HEK293T (cell line): ENCODE data around the gene SPECC1L.

Source experiments
- ARNT ChIP-seq: fragments of 450-650 bp; IDR thresholded peaks from 2 replicates; pipeline ENCODE4 v1.6.1; 2017; ENCODE audit warnings: mild to moderate bottlenecking
- BHLHE40 ChIP-seq: fragments of 450-650 bp; IDR thresholded peaks from 2 replicates; pipeline ENCODE4 v1.6.1; 2016; ENCODE audit warnings: mild to moderate bottlenecking, moderate library complexity, borderline replicate concordance
- ELF4 ChIP-seq: fragments of 450-650 bp; IDR thresholded peaks from 2 replicates; pipeline ENCODE4 v1.6.1; 2017; ENCODE audit warnings: antibody characterized with exemption
- FOXA1 ChIP-seq: fragments of 450-650 bp; IDR thresholded peaks from 2 replicates; pipeline ENCODE4 v1.6.1; 2016; ENCODE audit warnings: mild to moderate bottlenecking
- FOXK2 ChIP-seq: fragments of 450-650 bp; IDR thresholded peaks from 2 replicates; pipeline ENCODE4 v1.6.1; 2016; ENCODE audit warnings: mild to moderate bottlenecking
- FOXM1 ChIP-seq: fragments of 450-650 bp; IDR thresholded peaks from 2 replicates; pipeline ENCODE4 v1.6.1; 2017; ENCODE audit warnings: mild to moderate bottlenecking, borderline replicate concordance
- L3MBTL2 ChIP-seq: fragments of 450-650 bp; conservative IDR thresholded peaks from 2 replicates; pipeline ENCODE4 v1.6.1; 2016; ENCODE audit warnings: mild to moderate bottlenecking
- LEF1 ChIP-seq: fragments of 450-650 bp; IDR thresholded peaks from 2 replicates; pipeline ENCODE4 v1.6.1; 2017; ENCODE audit warnings: mild to moderate bottlenecking, borderline replicate concordance
- NFRKB ChIP-seq: fragments of 450-650 bp; IDR thresholded peaks from 2 replicates; pipeline ENCODE4 v1.6.1; 2016; ENCODE audit warnings: mild to moderate bottlenecking, moderate library complexity
- SP1 ChIP-seq: fragments of 450-650 bp; IDR thresholded peaks from 2 replicates; pipeline ENCODE4 v1.6.1; 2017
- SUZ12 ChIP-seq: fragments of 450-650 bp; IDR thresholded peaks from 2 replicates; pipeline ENCODE4 v1.6.1; 2016; ENCODE audit warnings: mild to moderate bottlenecking
- TARDBP ChIP-seq: fragments of 450-650 bp; IDR thresholded peaks from 2 replicates; pipeline ENCODE4 v1.6.1; 2016
- ZNF384 ChIP-seq: fragments of 450-650 bp; IDR thresholded peaks from 2 replicates; pipeline ENCODE4 v1.6.1; 2016
- TF ChIP-seq, protein P1 (sequence below): fragments of 450-650 bp; IDR thresholded peaks from 2 replicates; pipeline ENCODE4 v1.6.1; 2016

- no peak for TF ChIP-seq FOXM1
- TF ChIP-seq ELF4: no peak
- TF ChIP-seq SUZ12: no peak
- TF ChIP-seq, protein P1, sequence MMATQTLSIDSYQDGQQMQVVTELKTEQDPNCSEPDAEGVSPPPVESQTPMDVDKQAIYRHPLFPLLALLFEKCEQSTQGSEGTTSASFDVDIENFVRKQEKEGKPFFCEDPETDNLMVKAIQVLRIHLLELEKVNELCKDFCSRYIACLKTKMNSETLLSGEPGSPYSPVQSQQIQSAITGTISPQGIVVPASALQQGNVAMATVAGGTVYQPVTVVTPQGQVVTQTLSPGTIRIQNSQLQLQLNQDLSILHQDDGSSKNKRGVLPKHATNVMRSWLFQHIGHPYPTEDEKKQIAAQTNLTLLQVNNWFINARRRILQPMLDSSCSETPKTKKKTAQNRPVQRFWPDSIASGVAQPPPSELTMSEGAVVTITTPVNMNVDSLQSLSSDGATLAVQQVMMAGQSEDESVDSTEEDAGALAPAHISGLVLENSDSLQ: no peak
- TF ChIP-seq LEF1: no peak
- no peak for TF ChIP-seq BHLHE40
- no peak for TF ChIP-seq FOXA1
- TF ChIP-seq ARNT: no peak
- no peak for TF ChIP-seq ZNF384
- no peak for TF ChIP-seq SP1
- TF ChIP-seq L3MBTL2: no peak
- TF ChIP-seq FOXK2: no peak
- no peak for TF ChIP-seq TARDBP
- no peak for TF ChIP-seq NFRKB
These were observed 164.1 kb downstream of the SPECC1L start for GRCh38 chr22:24434471-24435322.
